ENCODE results near the gene NLGN2. TPM values are rescaled to one million over a fixed set of nuclear protein-coding genes. Genes with fewer than 3 reads are reported as not detected.

The NLGN2 gene
- total and polyA plus RNA-seq, 4 donors, result 0.24 to 2.4 (median 0.90) TPM

Other genes with a start within 250 kb of the NLGN2 start
Only the 30 nearest of the 39 such genes appear.
- 10 to 100 TPM; 16.7 to 24.5 TPM for gene DVL2, start 173.3 kb upstream of the NLGN2 start, total RNA-seq
- gene DVL2, start 173.3 kb upstream of the NLGN2 start, polyA plus RNA-seq, result 1 to 10 TPM; 3.4 to 5.9 TPM
- gene PHF23, start 168.4 kb upstream of the NLGN2 start, total RNA-seq, result 10 to 100 TPM; 14.6 to 15.8 TPM
- gene PHF23, start 168.4 kb upstream of the NLGN2 start, polyA plus RNA-seq, result 10 to 100 TPM; 14.0 to 18.3 TPM
- 10 to 100 TPM; 74.4 to 88.4 TPM for gene GABARAP, start 165.4 kb upstream of the NLGN2 start, total RNA-seq
- 100 to 1,000 TPM; 322 to 489 TPM for gene GABARAP, start 165.4 kb upstream of the NLGN2 start, polyA plus RNA-seq
- gene CTDNEP1, start 156.1 kb upstream of the NLGN2 start, total RNA-seq, result 10 to 100 TPM; 15.2 to 21.9 TPM
- 10 to 100 TPM; 11.0 to 28.6 TPM for gene CTDNEP1, start 156.1 kb upstream of the NLGN2 start, polyA plus RNA-seq
- gene ELP5, start 155.6 kb upstream of the NLGN2 start, total RNA-seq, result 10 to 100 TPM; 19.3 to 24.1 TPM
- gene ELP5, start 155.6 kb upstream of the NLGN2 start, polyA plus RNA-seq, result 10 to 100 TPM; 29.1 to 38.4 TPM
- gene CLDN7, start 145.4 kb upstream of the NLGN2 start, total RNA-seq, result 10 to 100 TPM in 1 of 2 donors, 1 to 10 TPM in 1; 3.0 to 20.2 TPM
- gene CLDN7, start 145.4 kb upstream of the NLGN2 start, polyA plus RNA-seq, result 10 to 100 TPM; 19.1 to 35.0 TPM
- gene SLC2A4, start 126.1 kb upstream of the NLGN2 start, total RNA-seq, result 10 to 100 TPM in 1 of 2 donors, 1 to 10 TPM in 1; 1.2 to 10.6 TPM
- 1 to 10 TPM in 1 of 2 donors, under 1 TPM in 1; 0.42 to 1.9 TPM for gene SLC2A4, start 126.1 kb upstream of the NLGN2 start, polyA plus RNA-seq
- gene YBX2, start 113.2 kb upstream of the NLGN2 start, total RNA-seq, result under 1 TPM; 0.61 to 0.75 TPM
- gene YBX2, start 113.2 kb upstream of the NLGN2 start, polyA plus RNA-seq, result under 1 TPM; 0.33 to 0.53 TPM
- 100 to 1,000 TPM; 179 to 206 TPM for gene EIF5A, start 100.2 kb upstream of the NLGN2 start, total RNA-seq
- gene EIF5A, start 100.2 kb upstream of the NLGN2 start, polyA plus RNA-seq, result 100 to 1,000 TPM; 399 to 506 TPM
- gene GPS2, start 92.5 kb upstream of the NLGN2 start, total RNA-seq, result 10 to 100 TPM; 20.8 TPM
- 10 to 100 TPM; 24.7 to 43.1 TPM for gene GPS2, start 92.5 kb upstream of the NLGN2 start, polyA plus RNA-seq
- gene NEURL4, start 78.5 kb upstream of the NLGN2 start, total RNA-seq, result 10 to 100 TPM in 1 of 2 donors, 1 to 10 TPM in 1; 8.1 to 14.2 TPM
- gene NEURL4, start 78.5 kb upstream of the NLGN2 start, polyA plus RNA-seq, result 1 to 10 TPM in 1 of 2 donors, under 1 TPM in 1; 0.76 to 6.6 TPM
- 1 to 10 TPM; 4.9 to 7.4 TPM for gene ACAP1, start 71.3 kb upstream of the NLGN2 start, total RNA-seq
- 1 to 10 TPM; 1.1 to 4.5 TPM for gene ACAP1, start 71.3 kb upstream of the NLGN2 start, polyA plus RNA-seq
- gene KCTD11, start 55.7 kb upstream of the NLGN2 start, total RNA-seq, result 1 to 10 TPM in 1 of 2 donors, under 1 TPM in 1; 0.89 to 2.0 TPM
- 1 to 10 TPM in 1 of 2 donors, under 1 TPM in 1; 0.39 to 3.5 TPM for gene KCTD11, start 55.7 kb upstream of the NLGN2 start, polyA plus RNA-seq
- not detected for gene TMEM95, start 52.7 kb upstream of the NLGN2 start, total RNA-seq
- not detected for gene TMEM95, start 52.7 kb upstream of the NLGN2 start, polyA plus RNA-seq
- gene TNK1, start 26.8 kb upstream of the NLGN2 start, total RNA-seq, result 1 to 10 TPM in 1 of 2 donors, under 1 TPM in 1; 0.05 to 3.2 TPM
- 1 to 10 TPM; 1.9 to 3.5 TPM for gene TNK1, start 26.8 kb upstream of the NLGN2 start, polyA plus RNA-seq
- gene PLSCR3, start 13.3 kb upstream of the NLGN2 start, total RNA-seq, result 1 to 10 TPM; 2.8 to 4.2 TPM
- 10 to 100 TPM in 1 of 2 donors, 1 to 10 TPM in 1; 4.0 to 10.9 TPM for gene PLSCR3, start 13.3 kb upstream of the NLGN2 start, polyA plus RNA-seq
- 100 to 1,000 TPM in 1 of 2 donors, 10 to 100 TPM in 1; 30.0 to 130 TPM for gene TMEM256, start 3.7 kb upstream of the NLGN2 start, total RNA-seq
- 10 to 100 TPM; 95.6 to 99.8 TPM for gene TMEM256, start 3.7 kb upstream of the NLGN2 start, polyA plus RNA-seq
- not detected for gene SPEM1, start 12.5 kb downstream of the NLGN2 start, total RNA-seq
- gene SPEM1, start 12.5 kb downstream of the NLGN2 start, polyA plus RNA-seq, result not detected
- gene SPEM2, start 17.8 kb downstream of the NLGN2 start, total RNA-seq, result not detected
- gene SPEM2, start 17.8 kb downstream of the NLGN2 start, polyA plus RNA-seq, result not detected
- not detected for gene SPEM3, start 21.0 kb downstream of the NLGN2 start, total RNA-seq
- gene SPEM3, start 21.0 kb downstream of the NLGN2 start, polyA plus RNA-seq, result not detected
- gene TMEM102, start 27.6 kb downstream of the NLGN2 start, total RNA-seq, result 1 to 10 TPM; 1.6 to 2.9 TPM
- 1 to 10 TPM; 1.6 to 3.3 TPM for gene TMEM102, start 27.6 kb downstream of the NLGN2 start, polyA plus RNA-seq
- gene FGF11, start 31.7 kb downstream of the NLGN2 start, total RNA-seq, result under 1 TPM; 0.19 to 0.25 TPM
- gene FGF11, start 31.7 kb downstream of the NLGN2 start, polyA plus RNA-seq, result under 1 TPM; 0.17 to 0.21 TPM
- 1 to 10 TPM; 4.2 to 7.4 TPM for gene CHRNB1, start 37.2 kb downstream of the NLGN2 start, total RNA-seq
- gene CHRNB1, start 37.2 kb downstream of the NLGN2 start, polyA plus RNA-seq, result 10 to 100 TPM in 1 of 2 donors, 1 to 10 TPM in 1; 7.0 to 11.5 TPM
- gene ZBTB4, start 71.8 kb downstream of the NLGN2 start, total RNA-seq, result 1 to 10 TPM; 4.6 to 6.0 TPM
- 1 to 10 TPM; 1.5 to 5.7 TPM for gene ZBTB4, start 71.8 kb downstream of the NLGN2 start, polyA plus RNA-seq
- not detected for gene SLC35G6, start 73.6 kb downstream of the NLGN2 start, total RNA-seq
- gene SLC35G6, start 73.6 kb downstream of the NLGN2 start, polyA plus RNA-seq, result not detected
- gene POLR2A, start 76.5 kb downstream of the NLGN2 start, total RNA-seq, result 10 to 100 TPM; 53.5 to 54.4 TPM
- 10 to 100 TPM; 13.3 to 16.2 TPM for gene POLR2A, start 76.5 kb downstream of the NLGN2 start, polyA plus RNA-seq
- 1 to 10 TPM; 4.2 to 5.7 TPM for gene TNFSF12, start 141.2 kb downstream of the NLGN2 start, total RNA-seq
- gene TNFSF12, start 141.2 kb downstream of the NLGN2 start, polyA plus RNA-seq, result 10 to 100 TPM in 1 of 2 donors, 1 to 10 TPM in 1; 5.2 to 13.1 TPM
- gene TNFSF13, start 150.9 kb downstream of the NLGN2 start, total RNA-seq, result 1 to 10 TPM; 1.4 to 4.6 TPM
- gene TNFSF13, start 150.9 kb downstream of the NLGN2 start, polyA plus RNA-seq, result 1 to 10 TPM; 4.4 to 9.3 TPM
- 10 to 100 TPM; 21.3 to 29.2 TPM for gene SENP3, start 154.1 kb downstream of the NLGN2 start, total RNA-seq
- gene SENP3, start 154.1 kb downstream of the NLGN2 start, polyA plus RNA-seq, result 10 to 100 TPM in 1 of 2 donors, 1 to 10 TPM in 1; 4.9 to 18.2 TPM
- 10 to 100 TPM; 15.8 to 50.4 TPM for gene CD68, start 171.8 kb downstream of the NLGN2 start, total RNA-seq
- gene CD68, start 171.8 kb downstream of the NLGN2 start, polyA plus RNA-seq, result 10 to 100 TPM; 14.2 to 88.6 TPM